GM19043 (cell line): ENCODE data around the gene OR2A2.
"Not testable (repeated sequence)": the region's sequence is repeated elsewhere in the genome, so short reads cannot be mapped to it uniquely, and the experiment has no call there.

Experiments used
- ATAC-seq: cut with Tn5 transposase; IDR thresholded peaks from one replicate; pipeline ENCODE4 v1.9.1; 2021; ENCODE audit warnings: low read depth; ENCODE audit not compliant: unreplicated experiment

The OR2A2 gene, protein sequence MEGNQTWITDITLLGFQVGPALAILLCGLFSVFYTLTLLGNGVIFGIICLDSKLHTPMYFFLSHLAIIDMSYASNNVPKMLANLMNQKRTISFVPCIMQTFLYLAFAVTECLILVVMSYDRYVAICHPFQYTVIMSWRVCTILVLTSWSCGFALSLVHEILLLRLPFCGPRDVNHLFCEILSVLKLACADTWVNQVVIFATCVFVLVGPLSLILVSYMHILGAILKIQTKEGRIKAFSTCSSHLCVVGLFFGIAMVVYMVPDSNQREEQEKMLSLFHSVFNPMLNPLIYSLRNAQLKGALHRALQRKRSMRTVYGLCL

DNA sequence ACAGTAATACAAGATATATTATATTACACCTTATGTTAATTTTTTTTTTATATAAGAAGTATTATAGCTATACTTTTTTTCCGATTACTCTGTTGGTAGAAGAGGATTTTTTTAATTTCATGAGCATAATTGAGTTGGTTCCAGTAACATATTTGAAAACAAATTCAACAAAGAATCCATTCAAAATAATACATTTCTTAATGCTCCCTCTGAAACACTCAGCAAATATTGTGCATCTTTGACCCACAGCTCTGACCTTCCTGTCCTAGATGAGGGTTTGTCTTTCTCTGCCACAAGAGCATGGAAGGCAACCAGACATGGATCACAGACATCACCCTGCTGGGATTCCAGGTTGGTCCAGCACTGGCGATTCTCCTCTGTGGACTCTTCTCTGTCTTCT lies at the start of gene OR2A2:
Gene OR2A2 (plus strand): TSS at position 301 of the 400 bp plus-strand sequence. CDS start 0 bp downstream, at position 301.
- no peak for ATAC-seq

DNA sequence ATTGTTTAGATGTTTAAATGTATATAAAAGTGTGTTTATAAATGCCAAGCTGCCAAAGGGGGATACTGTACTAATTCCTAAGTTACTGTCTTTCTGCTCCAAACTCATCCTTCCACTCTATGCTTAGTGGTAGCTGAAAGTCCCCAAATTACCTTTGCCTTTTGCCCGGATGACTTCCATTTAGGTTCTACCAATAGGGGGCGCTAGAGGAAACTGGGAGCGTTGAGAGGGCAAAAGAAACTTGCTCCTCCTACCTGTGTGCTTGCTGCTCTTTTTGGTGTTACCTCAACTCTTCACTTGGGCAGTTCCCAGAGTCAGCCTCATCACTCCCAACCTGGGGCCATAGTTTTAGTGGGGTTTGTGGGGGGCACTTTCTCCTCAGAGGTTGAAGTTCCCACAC lies 45.7 kb upstream of the OR2A2 start:
- ATAC-seq = no peak

DNA sequence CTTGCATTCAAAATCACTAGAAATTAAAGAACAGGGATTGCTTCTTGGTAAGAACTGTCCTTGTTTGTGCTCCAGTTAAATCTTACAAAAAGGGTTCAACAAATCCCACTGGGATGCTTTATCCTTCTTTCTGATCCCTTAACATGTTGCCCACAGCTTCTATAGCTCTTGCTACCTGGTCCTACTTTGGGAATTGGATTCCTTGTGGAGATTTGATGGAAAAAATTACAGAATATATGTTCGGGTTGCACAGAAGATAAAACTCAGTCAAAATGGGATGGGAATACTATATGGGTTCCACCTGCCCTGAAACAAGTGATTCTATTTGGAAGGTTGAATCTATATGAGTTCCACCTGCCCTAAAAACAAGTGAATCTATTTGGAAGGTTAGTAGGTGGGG lies 39.9 kb upstream of the OR2A2 start, which contains the start of gene OR2A25:
Gene OR2A25 (plus strand): TSS at position 301 of the 400 bp plus-strand sequence. CDS start 4,409 bp downstream, outside the sequence.
- no peak for ATAC-seq

DNA sequence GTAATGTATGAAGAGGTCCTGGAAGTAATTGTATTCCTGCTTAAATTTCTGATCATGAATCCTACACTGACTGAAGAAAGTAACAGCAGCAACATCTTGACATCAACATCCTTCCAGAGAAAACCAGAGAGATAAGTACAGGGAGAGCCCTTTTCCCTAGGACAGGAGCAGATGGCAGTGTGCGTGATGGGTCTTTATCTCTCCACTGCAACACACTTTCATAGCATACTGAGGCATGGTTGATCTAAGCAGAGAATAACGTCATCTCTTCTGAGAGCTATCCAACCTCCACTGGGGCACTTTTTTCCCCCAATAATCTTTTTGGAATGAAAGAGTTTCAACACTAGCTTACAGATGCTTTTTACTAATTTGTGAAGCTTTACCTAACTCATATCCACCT lies 39.4 kb upstream of the OR2A2 start:
- ATAC-seq = no peak

DNA sequence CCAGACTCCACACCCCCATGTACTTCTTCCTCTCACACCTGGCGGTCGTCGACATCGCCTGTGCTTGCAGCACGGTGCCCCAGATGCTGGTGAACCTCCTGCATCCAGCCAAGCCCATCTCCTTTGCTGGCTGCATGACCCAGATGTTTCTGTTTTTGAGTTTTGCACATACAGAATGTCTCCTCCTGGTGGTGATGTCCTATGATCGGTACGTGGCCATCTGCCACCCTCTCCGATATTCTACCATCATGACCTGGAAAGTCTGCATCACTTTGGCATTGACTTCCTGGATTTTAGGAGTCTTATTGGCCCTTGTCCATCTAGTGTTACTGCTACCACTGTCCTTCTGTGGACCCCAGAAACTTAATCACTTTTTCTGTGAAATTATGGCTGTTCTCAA lies 35.0 kb upstream of the OR2A2 start:
- ATAC-seq = no peak

DNA sequence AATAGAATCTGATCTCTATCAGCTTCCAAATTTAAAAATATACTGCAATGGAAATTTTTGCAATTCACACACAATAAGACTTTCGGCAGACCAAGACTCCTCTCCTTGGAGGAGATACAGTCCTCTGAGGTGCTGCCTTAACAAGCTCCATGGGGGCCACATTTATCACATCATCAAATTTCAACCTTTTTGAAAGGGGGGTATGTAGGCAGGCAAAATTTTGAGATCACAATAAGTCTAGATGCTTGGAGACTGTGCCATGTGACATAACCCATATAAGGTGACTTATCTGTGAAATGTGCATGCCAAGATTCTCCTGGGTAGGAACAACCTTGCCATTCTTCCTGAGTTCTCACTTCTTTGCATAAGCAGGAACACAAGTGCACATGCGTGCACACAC lies 23.4 kb upstream of the OR2A2 start, which contains the start of gene OR2A12:
Gene OR2A12 (plus strand): TSS at position 301 of the 400 bp plus-strand sequence. CDS start 8,830 bp downstream, outside the sequence.
- ATAC-seq = no peak

DNA sequence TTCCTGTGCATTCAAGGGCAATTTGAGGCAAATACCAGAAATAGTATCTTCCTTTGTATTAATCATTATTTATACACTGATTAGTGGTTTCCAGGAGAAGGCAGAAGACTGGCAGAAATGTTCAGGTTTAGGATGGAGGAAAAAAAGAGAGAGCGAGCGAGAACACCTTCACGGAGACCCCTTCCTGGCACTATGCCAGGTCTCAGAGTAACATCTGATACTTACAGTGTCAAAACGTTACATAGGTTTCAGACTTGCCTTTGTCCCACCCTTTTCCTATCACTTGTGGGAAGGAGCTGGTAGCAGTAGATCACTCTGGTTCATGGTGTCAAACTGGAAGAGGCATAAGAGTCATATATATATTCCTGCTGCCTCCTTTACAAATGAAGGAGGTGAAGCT lies 22.7 kb upstream of the OR2A2 start:
- no peak for ATAC-seq

DNA sequence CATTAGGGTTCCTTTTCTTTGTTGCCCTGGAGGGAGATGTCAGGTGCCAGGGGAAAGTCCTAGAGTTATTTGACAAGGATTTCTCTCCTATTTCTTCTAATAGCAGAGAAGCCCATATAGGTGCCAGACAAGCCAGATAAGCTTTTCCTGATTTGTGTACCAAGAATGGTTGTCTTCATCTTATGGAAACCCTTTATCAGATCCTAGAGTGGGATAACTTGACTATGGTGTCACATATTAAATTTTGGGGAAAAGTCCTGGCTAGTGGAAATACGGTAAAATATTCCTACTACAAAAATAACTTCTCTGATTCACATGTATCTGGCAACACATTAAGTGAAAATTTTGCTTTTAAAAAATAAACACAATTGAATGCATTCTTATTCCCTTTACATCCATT lies 22.2 kb upstream of the OR2A2 start:
- no peak for ATAC-seq

DNA sequence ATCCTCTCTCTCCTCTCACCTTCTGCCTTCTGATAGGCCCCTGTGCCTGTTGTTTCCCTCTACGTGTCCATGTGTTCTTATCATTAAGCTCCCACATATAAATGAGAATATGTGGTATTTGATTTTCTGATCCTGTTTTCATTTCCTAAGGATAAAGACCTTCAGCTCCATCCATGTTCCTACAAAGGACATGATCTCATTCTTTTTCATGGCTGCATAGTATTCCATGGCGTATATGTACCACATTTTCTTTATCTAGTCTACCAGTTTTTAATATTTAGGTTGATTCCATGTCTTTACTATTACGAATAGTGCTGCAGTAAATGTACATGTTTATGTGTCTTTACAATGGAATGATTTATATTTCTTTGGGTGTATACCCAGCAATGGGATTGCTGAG lies 18.7 kb upstream of the OR2A2 start:
- ATAC-seq = no peak

DNA sequence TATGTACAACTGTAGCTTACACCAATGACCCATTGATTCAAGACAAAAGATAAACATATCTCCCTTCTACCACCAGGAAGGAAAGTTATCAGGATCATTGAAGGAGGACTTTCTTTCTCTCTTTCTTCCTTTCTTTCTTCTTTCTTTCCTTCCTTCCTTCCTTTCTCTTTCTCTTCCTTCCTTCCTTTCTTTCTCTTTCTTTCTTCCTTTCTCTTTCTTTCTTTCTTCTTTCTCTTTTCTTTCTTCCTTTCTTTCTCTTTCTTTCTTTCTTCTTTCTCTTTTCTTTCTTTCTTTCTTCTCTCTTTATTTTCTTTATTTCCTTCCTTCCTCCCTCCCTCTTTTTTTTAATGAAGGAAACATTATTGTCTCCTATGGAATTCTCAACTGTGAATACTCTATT lies 10.6 kb upstream of the OR2A2 start:
- no peak for ATAC-seq

DNA sequence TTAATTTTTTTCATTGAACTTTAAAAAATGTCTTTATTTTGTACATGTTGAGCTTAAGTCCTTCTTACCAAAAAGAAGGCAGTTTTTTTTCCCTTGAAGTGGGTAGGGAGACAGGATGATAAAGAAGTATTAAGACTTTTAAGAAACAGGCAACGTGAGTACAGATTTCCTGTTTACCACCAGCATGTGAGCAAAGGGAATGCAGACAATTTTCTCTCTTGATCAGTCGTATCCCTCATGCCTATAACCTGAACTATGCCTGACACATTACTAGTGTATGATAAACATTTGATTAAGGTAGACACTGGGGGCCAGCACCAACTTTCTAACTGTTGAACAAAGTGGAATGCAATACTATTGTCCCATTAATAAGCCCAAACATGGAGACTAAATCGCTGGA lies 8.8 kb upstream of the OR2A2 start:
- no peak for ATAC-seq

DNA sequence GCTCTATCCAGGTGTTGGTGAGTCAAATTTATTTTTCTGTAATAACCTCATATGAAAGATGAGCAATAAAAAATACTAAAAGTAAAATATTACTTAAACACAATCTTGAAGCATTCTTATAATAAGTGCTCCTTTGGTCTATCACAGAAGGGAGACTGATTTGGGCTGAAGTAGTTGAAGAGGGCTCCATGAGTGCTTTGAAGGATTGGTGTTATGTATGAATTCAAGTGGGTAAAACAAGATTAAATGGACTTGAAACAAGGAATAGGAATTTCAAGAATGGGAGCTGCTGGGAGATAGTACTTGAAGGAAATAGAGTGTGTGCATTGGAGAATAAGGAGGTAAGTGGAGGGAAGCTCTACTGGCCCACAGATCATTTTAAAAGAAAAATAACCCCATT lies 7.3 kb upstream of the OR2A2 start:
- ATAC-seq = no peak

DNA sequence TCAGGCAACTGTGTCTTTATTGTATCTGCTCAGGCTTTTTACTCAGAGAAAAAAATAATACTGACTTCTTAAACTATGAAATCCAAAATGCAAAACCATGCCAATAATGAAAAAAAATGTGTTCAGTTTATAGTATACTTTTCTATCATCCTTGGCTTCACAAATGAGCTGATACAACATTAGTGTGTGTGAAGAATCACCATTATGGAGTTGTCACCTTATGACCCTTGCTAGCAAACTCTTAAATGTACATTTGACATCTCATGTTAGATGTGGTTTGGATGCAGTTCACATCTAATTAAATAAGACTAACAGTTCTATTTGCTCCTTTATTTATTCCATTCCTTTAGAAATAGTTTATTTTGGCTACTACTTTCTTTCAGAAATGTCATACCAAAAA lies 4.2 kb upstream of the OR2A2 start:
- no peak for ATAC-seq

DNA sequence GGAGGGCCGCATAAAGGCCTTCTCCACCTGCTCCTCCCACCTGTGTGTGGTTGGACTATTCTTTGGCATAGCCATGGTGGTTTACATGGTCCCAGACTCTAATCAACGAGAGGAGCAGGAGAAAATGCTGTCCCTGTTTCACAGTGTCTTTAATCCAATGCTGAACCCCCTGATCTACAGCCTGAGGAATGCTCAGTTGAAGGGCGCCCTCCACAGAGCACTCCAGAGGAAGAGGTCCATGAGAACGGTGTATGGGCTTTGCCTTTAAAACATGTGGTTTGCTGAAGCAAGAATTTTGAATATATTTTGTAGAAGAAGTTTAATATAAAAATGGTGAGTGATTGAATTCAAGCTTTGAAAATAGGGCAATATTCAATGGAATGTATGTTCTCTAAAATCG lies 889 bp downstream of the OR2A2 start:
- no peak for ATAC-seq

DNA sequence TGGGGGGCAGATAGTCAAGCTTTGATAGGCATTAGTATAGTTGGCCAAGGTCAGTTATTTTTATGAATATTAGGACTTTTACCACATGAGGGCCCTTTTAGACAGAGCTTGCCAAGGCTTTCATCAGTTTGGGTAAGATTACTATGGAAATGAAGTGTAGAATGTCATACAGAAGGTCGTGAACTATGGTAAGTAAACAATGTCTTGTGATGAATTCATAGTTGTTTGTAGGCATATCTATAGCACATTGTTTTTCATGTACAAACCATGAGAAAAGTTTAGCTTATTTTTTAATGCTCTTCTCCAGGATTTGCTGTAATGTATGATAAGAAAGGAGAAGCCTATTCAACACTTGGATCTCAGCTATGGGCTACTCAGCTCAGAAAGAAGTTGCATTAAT lies 4.3 kb downstream of the OR2A2 start:
- ATAC-seq = no peak

DNA sequence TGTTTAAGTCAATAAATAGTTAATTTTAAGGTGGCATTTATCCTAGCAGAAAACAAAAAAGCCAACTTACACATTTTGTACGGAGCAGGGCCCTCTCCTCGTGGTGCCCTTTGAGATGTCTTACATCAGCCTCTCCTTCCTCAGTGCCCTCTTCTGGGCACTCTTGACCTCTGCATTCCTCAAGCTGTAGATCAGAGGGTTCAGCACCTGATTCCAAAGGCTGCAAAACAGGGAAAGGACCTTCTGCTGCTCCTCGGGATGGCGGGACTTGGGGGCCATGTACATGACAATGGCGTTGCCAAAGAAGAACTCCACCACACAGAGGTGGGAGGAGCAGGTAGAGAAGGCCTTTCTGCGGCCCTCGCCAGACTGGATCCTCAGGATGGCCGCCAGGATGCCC lies 9.0 kb downstream of the OR2A2 start:
- no peak for ATAC-seq

DNA sequence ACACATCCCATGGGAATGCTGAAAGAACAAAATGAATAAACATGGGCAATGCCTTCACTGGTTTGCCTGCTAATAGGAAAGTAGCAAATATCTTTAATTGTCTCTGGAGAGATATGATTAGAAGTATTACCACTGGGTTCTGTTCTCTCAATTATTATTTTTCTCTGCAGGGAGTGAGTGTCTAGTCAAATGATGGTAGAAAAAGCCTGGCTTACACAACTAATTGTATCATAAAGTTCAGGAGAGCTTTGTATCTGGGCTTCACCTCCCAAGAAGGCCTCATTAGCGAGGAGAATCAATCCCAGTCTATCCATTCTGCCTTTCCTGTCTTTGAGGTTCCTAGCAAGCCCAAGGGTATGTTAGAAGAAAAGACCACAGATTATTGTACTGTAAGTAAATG lies 13.5 kb downstream of the OR2A2 start, which contains the start of gene OR2A14:
Gene OR2A14 (plus strand): TSS at position 301 of the 400 bp plus-strand sequence. CDS start 5,937 bp downstream, outside the sequence.
- ATAC-seq = no peak

DNA sequence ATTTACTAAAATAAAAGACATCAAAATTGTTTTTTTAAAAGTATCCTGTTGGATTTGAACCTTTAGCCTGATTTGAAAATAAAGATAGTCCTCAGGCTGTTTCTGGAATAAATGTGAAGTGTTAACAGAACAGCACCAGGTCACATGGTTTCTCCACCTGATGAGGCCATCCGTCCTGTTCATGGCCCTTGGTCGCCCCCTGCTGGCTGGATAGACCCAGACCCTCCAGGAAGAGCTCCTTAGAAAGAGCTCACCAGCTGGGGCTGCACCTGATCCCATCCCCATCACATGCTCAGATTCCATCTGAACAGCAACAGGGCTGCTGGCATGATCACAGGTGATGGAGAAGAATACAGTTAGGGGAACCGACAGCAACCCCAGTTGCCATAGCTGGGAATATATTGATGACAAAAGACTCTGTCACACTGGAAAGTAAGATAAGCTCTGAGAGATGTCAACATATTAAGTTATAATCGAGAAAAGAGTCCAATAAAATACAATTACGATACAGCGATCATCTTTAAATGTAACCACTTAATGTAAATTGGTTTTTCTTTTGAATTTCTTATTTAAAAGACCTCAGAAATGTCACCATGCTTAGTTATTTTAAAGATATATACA lies 18.4 kb downstream of the OR2A2 start:
- peak; percentile 100 for ATAC-seq

DNA sequence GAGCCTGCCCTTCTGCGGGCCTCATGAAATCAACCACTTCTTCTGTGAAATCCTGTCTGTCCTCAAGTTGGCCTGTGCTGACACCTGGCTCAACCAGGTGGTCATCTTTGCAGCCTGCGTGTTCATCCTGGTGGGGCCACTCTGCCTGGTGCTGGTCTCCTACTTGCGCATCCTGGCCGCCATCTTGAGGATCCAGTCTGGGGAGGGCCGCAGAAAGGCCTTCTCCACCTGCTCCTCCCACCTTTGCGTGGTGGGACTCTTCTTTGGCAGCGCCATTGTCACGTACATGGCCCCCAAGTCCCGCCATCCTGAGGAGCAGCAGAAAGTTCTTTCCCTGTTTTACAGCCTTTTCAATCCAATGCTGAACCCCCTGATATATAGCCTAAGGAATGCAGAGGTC lies 20.2 kb downstream of the OR2A2 start:
- not testable (repeated sequence) for ATAC-seq

DNA sequence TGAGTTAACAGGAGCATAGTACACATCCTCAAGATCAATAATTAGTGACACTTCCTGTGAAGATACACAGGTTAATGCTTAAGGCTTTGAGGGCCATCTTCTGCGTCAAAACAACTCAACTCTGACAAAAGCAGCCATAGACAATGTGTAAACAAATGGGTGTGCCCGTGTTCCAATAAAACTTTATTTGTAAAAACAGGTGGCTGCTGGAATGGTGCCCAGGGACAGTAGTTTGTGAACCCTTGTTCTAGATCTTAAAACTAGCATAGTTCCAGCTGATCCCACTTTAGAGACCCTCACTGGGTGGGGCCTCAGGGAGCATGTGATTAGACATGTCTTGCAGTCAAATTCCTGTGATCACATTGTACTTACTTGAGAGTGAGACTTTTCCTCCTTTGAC lies 21.3 kb downstream of the OR2A2 start:
- ATAC-seq = no peak

DNA sequence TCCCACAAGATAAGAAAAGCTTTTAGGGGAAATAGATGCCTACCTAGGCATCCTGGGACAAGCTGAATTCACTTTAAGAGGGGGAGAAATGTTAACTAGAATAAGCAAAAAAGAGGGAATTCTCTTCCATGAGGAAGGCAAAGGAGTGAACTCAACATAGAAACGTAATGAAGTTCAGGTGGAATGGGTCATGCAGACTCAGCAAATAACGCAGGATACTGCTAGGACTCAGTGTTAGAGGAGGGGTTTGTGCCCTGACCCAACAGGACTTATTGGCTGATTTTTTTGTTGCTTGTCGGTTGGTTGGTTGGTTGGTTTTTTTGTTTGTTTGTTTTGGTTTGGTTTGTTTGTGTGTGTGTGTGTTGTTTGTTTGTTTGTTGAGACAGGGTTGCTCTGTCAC lies 22.9 kb downstream of the OR2A2 start:
- no peak for ATAC-seq

DNA sequence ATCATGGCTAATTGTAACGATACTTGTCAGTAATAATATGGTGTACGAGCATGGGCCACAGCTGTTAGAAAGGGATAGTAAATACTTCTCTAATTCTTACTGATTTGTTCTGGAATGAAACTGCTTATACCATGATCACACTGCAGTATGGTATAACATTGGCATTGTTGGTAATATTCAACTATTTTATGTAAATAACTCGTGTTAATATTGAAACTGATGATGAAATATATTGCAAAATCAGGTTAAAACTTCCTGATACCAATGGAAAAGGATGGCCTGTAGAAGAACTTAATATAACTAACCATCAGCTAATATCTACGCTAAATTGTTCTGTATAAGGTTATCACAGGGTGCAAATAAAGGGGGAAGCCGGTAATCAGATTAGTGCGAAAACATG lies 23.9 kb downstream of the OR2A2 start:
- no peak for ATAC-seq
